Activated naive CD8-positive, alpha-beta T cell treated with anti-CD3 and anti-CD28 coated beads, Interleukin-2, amount 50 U/mL, for 24 hours (primary cell): Measurements from ENCODE around the gene MTMR3.

Source experiments
- ATAC-seq: fragments of 150-1000 bp; cut with Tn5 transposase; one replicate; pipeline ENCODE4 v1.10.0; 2021
- DNase-seq: peaks from one replicate; pipeline ENCODE4 v3.0.0; 2021
- H3K27ac Mint-ChIP-seq: one replicate; pipeline ENCODE4 v1.8.0; 2021; ENCODE audit warnings: mild to moderate bottlenecking, mixed read lengths
- H3K27me3 Mint-ChIP-seq: one replicate; pipeline ENCODE4 v1.8.0; 2021; ENCODE audit warnings: mixed read lengths
- H3K36me3 Mint-ChIP-seq: one replicate; pipeline ENCODE4 v1.8.0; 2021; ENCODE audit warnings: low read depth, mixed read lengths
- H3K4me1 Mint-ChIP-seq: one replicate; pipeline ENCODE4 v1.8.0; 2021; ENCODE audit warnings: mixed read lengths
- H3K4me3 Mint-ChIP-seq: one replicate; pipeline ENCODE4 v1.8.0; 2021; ENCODE audit warnings: mild to moderate bottlenecking, moderate library complexity, mixed read lengths
- H3K9me3 Mint-ChIP-seq: one replicate; pipeline ENCODE4 v1.8.0; 2021; ENCODE audit warnings: mixed read lengths

The MTMR3 gene

GRCh38 chr22:30038219-30038618 is 155.2 kb downstream of the MTMR3 start:
- peaks cover 1% of the 10 kb centered on the region for H3K4me1 Mint-ChIP-seq
- no peaks in the 10 kb centered on the region for H3K9me3 Mint-ChIP-seq
- no peak for ATAC-seq
- no peak overlapping the region for H3K4me3 Mint-ChIP-seq
- no peaks in the 10 kb centered on the region for H3K36me3 Mint-ChIP-seq
- DNase-seq: no peak
- H3K27me3 Mint-ChIP-seq: no peaks in the 10 kb centered on the region
- no peak overlapping the region for H3K27ac Mint-ChIP-seq

GRCh38 chr22:30040499-30041260 is 157.7 kb downstream of the MTMR3 start:
- no peak for ATAC-seq
- Mint-ChIP-seq H3K4me3 (no peak overlapping the region), H3K27me3 (no peaks in the 10 kb centered on the region), H3K27ac (no peak overlapping the region), H3K36me3 (no peaks in the 10 kb centered on the region), H3K9me3 (no peaks in the 10 kb centered on the region), H3K4me1 (peaks cover 3% of the 10 kb centered on the region)
- no peak for DNase-seq

- DNase-seq: no peak
- H3K36me3 Mint-ChIP-seq: no peaks in the 10 kb centered on the region
- H3K27me3 Mint-ChIP-seq: no peaks in the 10 kb centered on the region
- peaks cover 3% of the 10 kb centered on the region for H3K4me1 Mint-ChIP-seq
- no peak overlapping the region for H3K27ac Mint-ChIP-seq
- no peak for ATAC-seq
- H3K4me3 Mint-ChIP-seq: no peak overlapping the region
- H3K9me3 Mint-ChIP-seq: no peaks in the 10 kb centered on the region
Measured at GRCh38 chr22:30041475-30041874, 158.5 kb downstream of the MTMR3 start.

- no peaks in the 10 kb centered on the region for H3K36me3 Mint-ChIP-seq
- H3K27ac Mint-ChIP-seq: no peak overlapping the region
- H3K27me3 Mint-ChIP-seq: no peaks in the 10 kb centered on the region
- peaks cover 6% of the 10 kb centered on the region for H3K4me1 Mint-ChIP-seq
- DNase-seq: no peak
- no peak for ATAC-seq
- H3K4me3 Mint-ChIP-seq: no peak overlapping the region
- H3K9me3 Mint-ChIP-seq: no peaks in the 10 kb centered on the region
Measured at GRCh38 chr22:30041881-30042280, 158.9 kb downstream of the MTMR3 start.

- ATAC-seq (no peak), DNase-seq (no peak)
Measured at GRCh38 chr22:30043161-30043560, 160.2 kb downstream of the MTMR3 start.

GRCh38 chr22:30044369-30044768 is 161.4 kb downstream of the MTMR3 start:
- ATAC-seq: peak; percentile 66
- no peak overlapping the region for H3K4me3 Mint-ChIP-seq
- no peaks in the 10 kb centered on the region for H3K36me3 Mint-ChIP-seq
- no peaks in the 10 kb centered on the region for H3K9me3 Mint-ChIP-seq
- no peaks in the 10 kb centered on the region for H3K27me3 Mint-ChIP-seq
- DNase-seq: no peak
- H3K27ac Mint-ChIP-seq: no peak overlapping the region
- H3K4me1 Mint-ChIP-seq: peaks cover 14% of the 10 kb centered on the region

More at GRCh38 chr22:30043161-30043560, 160.2 kb downstream of the MTMR3 start:
- Mint-ChIP-seq H3K4me3 (no peak overlapping the region), H3K27ac (no peak overlapping the region), H3K36me3 (no peaks in the 10 kb centered on the region), H3K4me1 (peaks cover 14% of the 10 kb centered on the region), H3K9me3 (no peaks in the 10 kb centered on the region), H3K27me3 (no peaks in the 10 kb centered on the region)

- no peak for ATAC-seq
- Mint-ChIP-seq H3K36me3 (no peaks in the 10 kb centered on the region), H3K4me1 (peaks cover 14% of the 10 kb centered on the region), H3K27ac (no peak overlapping the region), H3K9me3 (no peaks in the 10 kb centered on the region), H3K27me3 (no peaks in the 10 kb centered on the region), H3K4me3 (no peak overlapping the region)
- no peak for DNase-seq
Measured at GRCh38 chr22:30044881-30045493, 162.0 kb downstream of the MTMR3 start.

GRCh38 chr22:30045494-30045887 is 162.5 kb downstream of the MTMR3 start:
- no peaks in the 10 kb centered on the region for H3K9me3 Mint-ChIP-seq
- DNase-seq (no peak), ATAC-seq (no peak)
- H3K27me3 Mint-ChIP-seq: no peaks in the 10 kb centered on the region
- H3K4me1 Mint-ChIP-seq: peaks cover 14% of the 10 kb centered on the region
- no peak overlapping the region for H3K27ac Mint-ChIP-seq
- H3K4me3 Mint-ChIP-seq: no peak overlapping the region
- H3K36me3 Mint-ChIP-seq: no peaks in the 10 kb centered on the region

GRCh38 chr22:30045901-30046715 is 163.1 kb downstream of the MTMR3 start:
- no peaks in the 10 kb centered on the region for H3K36me3 Mint-ChIP-seq

GRCh38 chr22:30046716-30047363 is 163.9 kb downstream of the MTMR3 start:
- no peaks in the 10 kb centered on the region for H3K36me3 Mint-ChIP-seq
- H3K27me3 Mint-ChIP-seq: no peaks in the 10 kb centered on the region
- no peak overlapping the region for H3K4me3 Mint-ChIP-seq
- H3K4me1 Mint-ChIP-seq: peaks cover 14% of the 10 kb centered on the region
- no peak for DNase-seq
- no peak overlapping the region for H3K27ac Mint-ChIP-seq
- no peak for ATAC-seq
- no peaks in the 10 kb centered on the region for H3K9me3 Mint-ChIP-seq

More at GRCh38 chr22:30045901-30046715, 163.1 kb downstream of the MTMR3 start:
- no peaks in the 10 kb centered on the region for H3K27me3 Mint-ChIP-seq
- DNase-seq (no peak), ATAC-seq (no peak)
- H3K4me3 Mint-ChIP-seq: no peak overlapping the region
- H3K4me1 Mint-ChIP-seq: peaks cover 14% of the 10 kb centered on the region
- no peaks in the 10 kb centered on the region for H3K9me3 Mint-ChIP-seq
- no peak overlapping the region for H3K27ac Mint-ChIP-seq

- no peak for DNase-seq
- Mint-ChIP-seq H3K36me3 (no peaks in the 10 kb centered on the region), H3K4me3 (no peak overlapping the region), H3K4me1 (peaks cover 12% of the 10 kb centered on the region), H3K9me3 (no peaks in the 10 kb centered on the region), H3K27ac (no peak overlapping the region), H3K27me3 (no peaks in the 10 kb centered on the region)
- ATAC-seq: peak; percentile 43
Measured at GRCh38 chr22:30047364-30047738, 164.4 kb downstream of the MTMR3 start.

- ATAC-seq (no peak), DNase-seq (no peak)
- no peaks in the 10 kb centered on the region for H3K27me3 Mint-ChIP-seq
- peaks cover 12% of the 10 kb centered on the region for H3K4me1 Mint-ChIP-seq
- H3K4me3 Mint-ChIP-seq: no peak overlapping the region
- H3K9me3 Mint-ChIP-seq: no peaks in the 10 kb centered on the region
- no peaks in the 10 kb centered on the region for H3K36me3 Mint-ChIP-seq
- no peak overlapping the region for H3K27ac Mint-ChIP-seq
Measured at GRCh38 chr22:30048681-30049080, 165.7 kb downstream of the MTMR3 start.

GRCh38 chr22:30054067-30054763 is 171.2 kb downstream of the MTMR3 start:
- no peak for ATAC-seq
- H3K4me1 Mint-ChIP-seq: no peaks in the 10 kb centered on the region
- H3K9me3 Mint-ChIP-seq: peaks cover 12% of the 10 kb centered on the region
- H3K4me3 Mint-ChIP-seq: no peak overlapping the region
- DNase-seq: no peak
- no peaks in the 10 kb centered on the region for H3K36me3 Mint-ChIP-seq
- peaks cover 3% of the 10 kb centered on the region for H3K27me3 Mint-ChIP-seq
- no peak overlapping the region for H3K27ac Mint-ChIP-seq

GRCh38 chr22:30054764-30055069 is 171.7 kb downstream of the MTMR3 start:
- no peak overlapping the region for H3K4me3 Mint-ChIP-seq
- DNase-seq: no peak
- H3K36me3 Mint-ChIP-seq: no peaks in the 10 kb centered on the region
- H3K4me1 Mint-ChIP-seq: no peaks in the 10 kb centered on the region
- peaks cover 16% of the 10 kb centered on the region for H3K9me3 Mint-ChIP-seq
- ATAC-seq: no peak
- peaks cover 5% of the 10 kb centered on the region for H3K27me3 Mint-ChIP-seq
- no peak overlapping the region for H3K27ac Mint-ChIP-seq
